ENCODE measurements around the gene PTP4A1.

GRCh38 chr6:63598049-63599036, 26.1 kb downstream of the PTP4A1 start:
- TF ChIP-seq, protein P1, sequence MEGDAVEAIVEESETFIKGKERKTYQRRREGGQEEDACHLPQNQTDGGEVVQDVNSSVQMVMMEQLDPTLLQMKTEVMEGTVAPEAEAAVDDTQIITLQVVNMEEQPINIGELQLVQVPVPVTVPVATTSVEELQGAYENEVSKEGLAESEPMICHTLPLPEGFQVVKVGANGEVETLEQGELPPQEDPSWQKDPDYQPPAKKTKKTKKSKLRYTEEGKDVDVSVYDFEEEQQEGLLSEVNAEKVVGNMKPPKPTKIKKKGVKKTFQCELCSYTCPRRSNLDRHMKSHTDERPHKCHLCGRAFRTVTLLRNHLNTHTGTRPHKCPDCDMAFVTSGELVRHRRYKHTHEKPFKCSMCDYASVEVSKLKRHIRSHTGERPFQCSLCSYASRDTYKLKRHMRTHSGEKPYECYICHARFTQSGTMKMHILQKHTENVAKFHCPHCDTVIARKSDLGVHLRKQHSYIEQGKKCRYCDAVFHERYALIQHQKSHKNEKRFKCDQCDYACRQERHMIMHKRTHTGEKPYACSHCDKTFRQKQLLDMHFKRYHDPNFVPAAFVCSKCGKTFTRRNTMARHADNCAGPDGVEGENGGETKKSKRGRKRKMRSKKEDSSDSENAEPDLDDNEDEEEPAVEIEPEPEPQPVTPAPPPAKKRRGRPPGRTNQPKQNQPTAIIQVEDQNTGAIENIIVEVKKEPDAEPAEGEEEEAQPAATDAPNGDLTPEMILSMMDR (IDR thresholded peaks at IDR 0.05; ENCODE audit: insufficient read depth, low read depth, low read length), result peak; percentile 79
- TF ChIP-seq EZH2 (IDR thresholded peaks at IDR 0.05; ENCODE audit: insufficient read depth, low read length), result no peak
